Ramos (cell line): ENCODE measurements around the gene PHLDB2.

Source experiments
- in situ Hi-C: fragments of 300-500 bp; cut with MboI; formaldehyde crosslinking; loops from one replicate; pipeline ENCODE4 v1.14.3; 2022; ENCODE audit warnings: low sequenced_read_pairs; ENCODE audit not compliant: unreplicated experiment

Gene PHLDB2

DNA sequence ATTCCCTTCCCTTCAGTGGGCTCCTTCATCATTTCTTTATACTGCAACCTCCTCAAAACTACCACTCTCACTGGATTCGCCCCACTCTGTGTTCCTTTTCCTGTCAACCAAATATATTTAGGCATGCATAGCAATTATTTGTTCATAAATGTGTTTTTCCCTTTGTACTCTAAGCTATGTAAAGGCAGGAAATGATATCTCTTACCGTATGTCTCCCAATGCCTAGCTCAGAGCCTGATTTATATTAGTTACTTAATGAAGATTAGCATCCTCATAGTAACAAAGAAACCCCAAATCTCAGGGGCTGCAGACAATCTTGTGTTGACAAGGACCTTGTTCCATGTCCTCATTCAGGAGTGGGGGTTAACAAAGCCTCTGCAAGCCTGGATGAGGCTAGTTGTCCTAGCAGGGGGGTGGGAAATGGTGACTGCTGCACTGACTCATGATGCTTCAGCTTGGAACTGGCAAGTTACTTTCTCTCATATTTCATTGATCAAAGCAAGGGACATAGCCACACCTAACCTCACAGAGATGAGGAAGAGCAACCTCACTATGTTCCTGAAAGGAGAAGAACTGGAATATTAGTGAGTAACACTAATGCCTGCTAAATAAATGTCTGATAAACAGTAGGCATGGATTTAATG lies 15.2 kb downstream of the PHLDB2 start:
- in situ Hi-C loops: no loop called here

DNA sequence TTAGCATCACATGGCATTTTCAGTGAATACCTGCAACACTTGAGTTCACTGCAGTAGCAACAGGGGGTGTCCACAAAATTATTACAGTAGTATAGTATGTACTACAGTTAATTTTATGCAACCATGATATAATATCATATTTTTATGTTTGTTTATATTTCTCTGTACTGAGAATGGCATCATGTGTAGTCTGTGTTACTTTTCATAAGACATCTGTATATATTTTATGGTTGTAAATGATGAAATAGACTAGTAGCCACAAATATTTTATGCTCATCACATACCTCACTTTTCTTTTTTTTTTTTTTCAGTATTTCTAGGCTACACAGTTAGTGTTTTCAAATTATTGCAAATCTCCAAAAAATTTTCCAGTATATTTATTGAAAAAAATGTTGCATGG lies 22.4 kb downstream of the PHLDB2 start:
- in situ Hi-C loops: no loop called here

DNA sequence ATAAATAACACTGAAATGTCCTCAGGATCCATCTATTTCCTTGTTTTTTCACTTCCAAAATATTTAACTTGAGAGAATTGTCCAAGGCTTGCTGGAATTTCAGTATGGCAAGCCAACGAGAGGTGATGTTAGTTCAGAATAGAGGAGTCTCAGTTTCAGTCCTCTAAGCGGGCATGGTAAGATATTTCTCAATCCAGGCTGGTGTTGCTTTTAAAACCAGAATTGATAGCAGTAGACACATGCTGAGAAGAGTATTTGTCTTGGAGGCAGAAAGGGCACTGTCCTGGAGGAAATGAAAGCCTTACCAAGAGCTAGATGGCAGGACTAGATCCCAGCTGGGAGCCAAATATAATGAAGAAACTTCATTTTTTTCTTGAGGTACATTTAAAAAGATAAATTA lies 23.1 kb downstream of the PHLDB2 start:
- in situ Hi-C loops: no loop called here

DNA sequence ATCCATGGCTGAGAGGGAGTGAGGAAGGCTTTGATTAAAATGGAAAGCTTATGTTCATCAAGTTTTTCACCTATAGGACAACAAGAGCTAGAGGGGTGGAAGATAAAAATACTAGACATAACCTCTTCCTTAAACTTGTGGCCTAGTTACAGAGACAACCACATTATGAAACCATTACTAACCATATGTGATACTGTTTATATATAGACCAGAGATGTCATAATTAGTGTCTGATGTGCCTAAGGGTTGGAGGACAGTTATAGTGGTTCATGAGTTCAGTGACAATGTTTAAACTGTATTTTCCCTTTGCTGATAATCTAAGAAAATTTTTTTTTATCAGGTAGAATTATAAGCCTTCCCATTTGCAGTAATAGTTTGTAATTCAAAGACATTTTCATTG lies 23.7 kb downstream of the PHLDB2 start:
- in situ Hi-C loops: no loop called here

GRCh38 chr3:111884411-111885018 lies 25.4 kb downstream of the PHLDB2 start:
- in situ Hi-C loops: no loop called here

GRCh38 chr3:111885578-111885977 lies 26.5 kb downstream of the PHLDB2 start:
- in situ Hi-C loops: no loop called here

GRCh38 chr3:111890051-111890580 lies 31.1 kb downstream of the PHLDB2 start:
- in situ Hi-C loops: no loop called here

DNA sequence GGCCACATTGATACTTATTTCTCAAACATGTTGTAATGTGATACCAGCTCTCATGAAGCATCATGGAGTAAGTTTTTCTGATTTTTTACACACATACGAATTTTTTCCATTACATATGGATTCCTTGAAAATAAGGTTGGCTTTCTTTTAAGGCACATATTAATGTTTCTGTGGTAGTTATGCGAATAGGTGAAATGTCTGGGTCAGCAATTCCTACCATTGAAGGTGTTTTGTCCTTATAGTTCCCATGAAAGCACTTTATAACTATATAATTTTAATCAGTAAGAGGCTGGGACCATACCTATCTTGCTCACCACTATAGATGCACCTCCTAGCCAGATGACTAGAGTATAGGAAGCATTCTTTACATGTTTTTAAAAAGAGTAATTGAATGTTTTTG lies 33.0 kb downstream of the PHLDB2 start:
- in situ Hi-C loops: no loop called here

DNA sequence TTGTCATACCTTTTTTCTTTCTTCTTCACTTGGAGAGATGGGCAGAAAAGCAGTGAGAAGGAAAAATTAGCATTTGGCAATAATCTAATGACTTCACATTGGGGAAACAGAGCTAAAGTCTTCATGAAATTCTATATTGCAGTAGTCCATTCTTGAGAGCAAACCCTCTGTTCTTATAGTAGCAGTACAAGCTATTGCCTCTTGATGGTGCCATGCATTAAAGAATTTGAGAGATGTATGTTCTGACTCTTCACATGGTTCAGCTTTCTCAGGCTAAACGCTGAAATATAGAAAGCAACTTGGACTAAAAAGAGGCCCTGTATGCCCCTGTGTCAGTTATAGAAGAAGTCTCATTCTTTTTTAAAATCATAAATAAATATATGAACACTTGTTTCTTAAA lies 36.0 kb downstream of the PHLDB2 start:
- in situ Hi-C loops: no loop called here

GRCh38 chr3:111899966-111900365 lies 40.9 kb downstream of the PHLDB2 start:
- in situ Hi-C loops: no loop called here

DNA sequence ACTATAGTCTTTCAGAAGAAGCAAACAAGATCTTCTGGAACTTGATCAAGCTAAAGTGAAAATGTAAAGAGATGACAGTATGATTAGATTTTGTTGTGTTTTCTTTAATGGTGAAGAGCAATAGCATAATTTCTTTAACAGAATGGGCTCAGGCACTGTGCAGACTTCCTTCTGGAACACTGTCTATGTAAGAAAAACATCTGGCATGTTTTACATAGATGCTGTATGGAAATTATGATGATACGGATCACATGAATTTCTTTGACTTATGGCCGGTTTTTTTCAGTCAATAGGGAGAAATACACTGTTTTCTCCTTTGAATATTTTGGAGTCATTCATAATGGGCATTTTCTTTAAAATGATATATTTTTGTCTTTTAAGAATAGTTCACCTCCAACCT lies 42.6 kb downstream of the PHLDB2 start:
- in situ Hi-C loops: no loop called here

DNA sequence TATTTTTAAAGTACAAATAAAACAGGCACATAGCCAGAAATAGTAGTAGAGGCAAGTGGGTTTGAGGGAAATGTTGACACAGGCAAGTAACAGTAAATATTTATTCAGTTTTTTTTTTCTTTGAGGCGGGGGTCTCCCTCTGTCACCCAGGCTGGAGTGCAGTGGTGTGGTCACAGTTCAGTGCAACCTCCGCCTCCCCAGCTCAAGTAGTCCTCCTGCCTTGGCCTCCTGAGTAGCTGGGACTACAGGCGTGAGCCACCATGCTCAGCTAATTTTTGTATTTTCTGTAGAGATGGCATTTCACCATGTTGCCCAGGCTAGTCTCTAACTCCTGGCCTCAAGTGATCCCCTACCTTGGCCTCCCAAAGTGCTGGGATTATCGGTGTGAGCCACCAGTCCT lies 43.5 kb downstream of the PHLDB2 start:
- in situ Hi-C loops: no loop called here

DNA sequence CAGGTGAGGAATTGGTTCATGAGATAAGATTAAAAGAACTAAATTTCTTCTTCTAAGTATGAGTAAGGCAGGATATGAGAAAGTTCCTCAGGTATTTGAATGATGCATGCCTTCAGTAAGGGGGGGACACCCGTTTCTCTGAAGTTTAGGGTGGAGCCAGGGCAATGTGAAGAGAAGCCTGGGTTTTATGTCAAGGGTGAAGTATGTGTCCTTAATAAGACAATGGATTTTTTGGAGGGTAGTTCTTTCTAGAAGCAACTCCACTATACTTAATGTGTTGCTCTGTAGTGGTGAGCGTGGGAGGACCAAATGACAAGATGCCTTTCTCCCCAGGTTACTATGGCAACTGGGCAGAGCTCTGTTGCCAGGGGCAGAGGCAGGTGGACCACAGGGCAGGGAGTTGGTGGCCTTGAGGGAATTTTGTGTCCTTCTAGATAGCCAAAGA lies 44.0 kb downstream of the PHLDB2 start:
- in situ Hi-C loops: no loop called here

- in situ Hi-C loops: no loop called here
Observed at GRCh38 chr3:111904376-111905241, 45.5 kb downstream of the PHLDB2 start.

DNA sequence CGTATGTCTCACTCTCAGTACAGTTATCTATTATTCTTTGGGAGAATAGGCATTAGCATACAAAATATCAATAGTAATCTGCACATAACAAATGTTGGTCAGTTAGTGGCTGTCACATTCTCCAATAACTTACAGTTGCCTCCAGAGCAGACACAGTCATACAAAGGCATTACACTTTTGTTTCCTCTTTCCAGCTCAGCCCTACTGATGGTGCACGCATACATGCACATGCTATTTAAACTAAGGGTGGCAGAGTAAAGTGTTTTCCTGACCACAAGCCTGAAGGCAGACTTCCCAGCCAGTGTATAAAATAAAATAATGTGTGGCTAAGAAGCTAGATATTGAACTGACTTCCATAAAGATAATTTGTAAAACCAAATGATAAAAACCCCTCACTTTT lies 47.6 kb downstream of the PHLDB2 start:
- in situ Hi-C loops: no loop called here

DNA sequence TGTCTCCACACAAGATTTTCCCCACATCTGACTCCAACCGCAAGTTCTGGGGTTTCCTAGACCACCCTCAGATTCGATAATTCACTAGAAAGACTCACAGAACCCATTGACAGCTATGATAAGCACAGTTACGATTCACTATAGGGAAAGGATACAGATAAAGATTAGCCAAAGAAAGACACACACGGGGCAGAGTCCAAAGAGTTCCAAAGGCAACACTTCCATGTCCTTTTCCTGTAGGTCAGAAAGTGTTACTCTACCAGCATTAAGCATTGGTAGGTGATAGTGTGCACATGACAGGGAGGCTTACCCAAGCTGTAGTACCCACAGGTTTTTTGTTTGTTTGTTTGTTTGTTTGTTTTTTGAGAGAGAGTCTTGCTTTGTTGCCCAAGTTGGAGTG lies 48.1 kb downstream of the PHLDB2 start:
- in situ Hi-C loops: no loop called here

- in situ Hi-C loops: no loop called here
Observed at GRCh38 chr3:111910806-111911205, 51.7 kb downstream of the PHLDB2 start.

DNA sequence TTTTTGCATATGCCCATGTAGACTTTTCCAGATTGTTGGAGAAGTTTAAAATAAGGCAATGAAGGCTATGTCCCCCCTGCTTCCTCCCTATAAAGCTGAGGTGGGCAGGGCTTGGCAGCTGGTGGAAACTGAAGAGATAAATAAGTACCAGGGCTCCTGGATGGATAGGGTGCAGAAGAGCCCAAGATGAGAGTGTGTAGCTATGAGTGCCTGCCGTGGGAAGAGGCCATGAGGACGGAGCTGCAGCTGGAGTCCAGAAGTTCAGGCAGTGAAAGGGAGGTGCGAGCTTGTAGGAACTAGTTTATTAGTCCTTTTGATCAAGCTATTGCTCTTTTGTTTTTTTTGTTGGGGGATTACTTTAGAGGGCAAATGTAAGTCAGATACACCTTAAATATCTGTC lies 52.4 kb downstream of the PHLDB2 start:
- in situ Hi-C loops: no loop called here

GRCh38 chr3:111913163-111913763 lies 54.2 kb downstream of the PHLDB2 start:
- in situ Hi-C loops: no loop called here

DNA sequence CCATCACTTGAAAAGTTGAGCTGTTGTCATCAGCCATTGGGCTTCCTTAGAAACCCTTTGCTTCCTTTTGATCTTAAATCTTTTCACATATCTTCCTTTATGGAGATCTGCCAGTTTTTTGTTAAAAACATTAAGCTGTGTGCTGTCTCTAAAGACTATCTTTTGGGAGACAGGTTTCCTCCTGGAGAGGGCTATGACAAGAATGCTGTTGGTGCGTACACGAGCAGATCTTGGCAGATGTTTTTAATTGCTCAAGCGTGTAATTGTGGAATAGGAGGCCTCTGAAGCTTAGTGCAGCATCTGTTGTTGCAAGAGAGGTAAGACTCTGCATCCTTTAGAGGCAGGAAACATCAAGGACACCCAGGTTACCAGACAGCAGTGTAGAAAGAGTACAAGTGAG lies 56.8 kb downstream of the PHLDB2 start:
- in situ Hi-C loops: no loop called here

GRCh38 chr3:111917300-111917699 lies 58.2 kb downstream of the PHLDB2 start:
- in situ Hi-C loops: no loop called here
